ENCODE data around the gene KLF13. TPM values are rescaled to one million over a fixed set of nuclear protein-coding genes. Genes with fewer than 3 reads are reported as not detected.

Gene KLF13
- total and polyA plus RNA-seq, 10 of the 15 experiments (the other 5 are each of a cell fraction or from before 2014, with no cell fraction given) = 20.3 to 109 (median 51.4) TPM

DNA sequence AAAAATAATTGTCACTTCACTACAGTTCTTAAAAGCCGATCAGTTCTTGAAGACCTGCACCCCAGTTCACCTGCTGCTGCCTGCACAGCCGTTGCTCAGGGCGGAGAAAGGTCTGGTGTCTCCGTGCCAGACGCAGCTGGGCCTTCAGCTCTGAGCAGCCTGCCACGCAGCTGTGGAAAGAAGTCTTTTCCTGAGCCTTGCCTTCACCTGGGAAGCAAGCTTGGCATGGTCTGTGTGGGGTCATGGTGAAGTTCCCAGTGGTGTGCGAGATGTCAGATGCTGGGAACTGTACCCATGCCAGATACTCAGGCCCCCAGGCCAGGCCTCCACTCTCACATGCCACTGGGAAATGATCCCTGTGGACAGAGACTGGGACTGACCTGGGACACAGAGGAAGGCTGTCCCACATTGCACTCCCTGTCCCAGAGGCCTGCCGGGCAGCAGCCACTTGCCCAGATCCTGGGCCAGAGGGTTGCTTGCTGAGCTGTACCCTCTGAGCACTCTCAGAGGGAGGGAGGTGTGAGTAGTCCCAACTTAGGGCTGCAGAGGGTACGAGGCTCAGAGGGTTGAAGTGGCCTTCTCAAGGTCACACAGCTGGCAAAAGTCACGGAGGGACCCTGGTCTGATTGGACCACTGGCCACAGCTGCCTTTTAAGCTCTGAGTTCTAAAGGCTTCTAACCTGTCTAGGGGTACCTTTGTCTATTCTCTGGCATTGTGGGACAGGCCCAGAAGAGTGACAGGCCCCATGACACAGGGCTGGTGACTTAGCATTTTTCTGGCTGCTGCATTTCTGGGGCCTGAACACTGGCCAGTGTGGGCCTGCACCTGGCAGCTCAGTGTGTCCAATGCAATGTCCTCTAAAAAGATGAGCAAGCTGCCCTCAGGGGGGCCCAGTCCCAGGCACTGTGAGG is 55.4 kb downstream of the KLF13 start:
- Histone ChIP-seq H4K20me1 (ENCODE audit: control insufficient read depth, insufficient read depth) (no peaks in the 10 kb centered on the region), H3K79me2 (ENCODE audit: control insufficient read depth, insufficient read depth, low read length) (no peaks in the 10 kb centered on the region; the same call in 1 of the 2 replicates), H3K4me3 (no peak overlapping the region), H3K4me1 (ENCODE audit: control insufficient read depth, insufficient read depth, low read length) (no peaks in the 10 kb centered on the region), H3K27me3 (replicated peaks in 1 of 2; ENCODE audit: control insufficient read depth in 2 of 2, insufficient read depth in 2 of 2, low read length in 1 of 2) (no peaks in the 10 kb centered on the region), H3K36me3 (ENCODE audit: control insufficient read depth in 2 of 2, insufficient read depth in 2 of 2, low read length in 1 of 2) (peaks cover 10 to 14% of the 10 kb centered on the region in 2 experiments), H3K9me3 (replicated peaks; ENCODE audit: control insufficient read depth, insufficient read depth, low read length) (no peaks in the 10 kb centered on the region), H3K4me2 (ENCODE audit: control insufficient read depth, insufficient read depth) (no peak overlapping the region), H2AFZ (ENCODE audit: control insufficient read depth, low read depth, low read length) (no peak overlapping the region), H3K27ac (ENCODE audit: control insufficient read depth, insufficient read depth) (no peak overlapping the region), H3K9ac (ENCODE audit: control insufficient read depth, insufficient read depth, low read length) (no peak overlapping the region)
- ChIA-PET RAD21 (ENCODE audit: unreplicated experiment) (interaction anchor here (0.8 to 1.5 kb wide), 3 partner anchors 17 to 107 kb away, joined by 3 to 5 read pairs (median 4); no protein-coding TSS in a partner anchor), SMC1A (ENCODE audit: uncharacterized antibody, unreplicated experiment) (interaction anchor here (0.8 to 3.3 kb wide), 7 partner anchors 13 to 182 kb away, joined by 3 to 12 read pairs (median 4); no protein-coding TSS in a partner anchor), POLR2A (no interaction called here), CTCF (interaction anchor here (0.6 to 2.3 kb wide), 3 partner anchors 14 to 52 kb away, joined by 3 to 9 read pairs (median 4); no protein-coding TSS in a partner anchor)
- no TSS peak for BruUV-seq (replicated peaks)
- intact Hi-C loops (cut with micrococcal nuclease; ENCODE audit: unreplicated experiment) (no loop called here), in situ Hi-C loops (cut with MboI) (no loop called here)
- FAIRE-seq = no peak
- TF ChIP-seq, protein P1, sequence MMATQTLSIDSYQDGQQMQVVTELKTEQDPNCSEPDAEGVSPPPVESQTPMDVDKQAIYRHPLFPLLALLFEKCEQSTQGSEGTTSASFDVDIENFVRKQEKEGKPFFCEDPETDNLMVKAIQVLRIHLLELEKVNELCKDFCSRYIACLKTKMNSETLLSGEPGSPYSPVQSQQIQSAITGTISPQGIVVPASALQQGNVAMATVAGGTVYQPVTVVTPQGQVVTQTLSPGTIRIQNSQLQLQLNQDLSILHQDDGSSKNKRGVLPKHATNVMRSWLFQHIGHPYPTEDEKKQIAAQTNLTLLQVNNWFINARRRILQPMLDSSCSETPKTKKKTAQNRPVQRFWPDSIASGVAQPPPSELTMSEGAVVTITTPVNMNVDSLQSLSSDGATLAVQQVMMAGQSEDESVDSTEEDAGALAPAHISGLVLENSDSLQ (IDR thresholded peaks at IDR 0.05) = 0 out of 2 replicates have a peak, but pooled peaks have one; percentile 27
- TF ChIP-seq HDAC2 (IDR thresholded peaks at IDR 0.05) (no peak), POLR2A (IDR thresholded peaks at IDR 0.05; ENCODE audit: low read depth, low read length) (peak; percentile 18; the same call in 1 of the 2 replicates)
- 86% methylated on average over 10 of the region's 10 CpGs for WGBS (ENCODE audit: insufficient coverage, insufficient replicate concordance, low lambda C conversion rate, missing lambda C conversion rate)
- DNase-seq (ENCODE audit: low read depth, low spot score) = no peak
- ATAC-seq = peak; percentile 27

DNA sequence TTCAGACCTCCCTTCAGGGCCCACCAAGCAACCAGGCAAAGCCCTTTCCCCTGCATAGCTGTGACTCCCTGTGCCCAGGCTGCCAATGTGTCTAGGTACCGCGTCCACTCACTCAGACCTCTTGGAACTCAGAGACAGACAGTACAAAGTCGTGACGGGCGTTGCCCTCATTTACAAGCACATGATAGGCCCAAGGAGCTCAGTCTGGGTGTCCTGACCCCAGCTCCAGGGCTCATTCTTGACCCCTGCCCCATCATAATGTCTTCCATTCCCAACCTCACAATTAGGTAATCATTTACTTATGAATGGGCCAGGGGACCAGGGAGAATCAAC is 56.0 kb downstream of the KLF13 start:
- H2AFZ ChIP-seq (ENCODE audit: control insufficient read depth, low read depth, low read length) = no peak overlapping the region
- ATAC-seq (no peak), FAIRE-seq (no peak), DNase-seq (ENCODE audit: low read depth, low spot score) (no peak)
- in situ Hi-C loops (cut with MboI) = no loop called here
- peaks cover 2% of the 10 kb centered on the region; the same call in 1 of the 2 replicates for H3K4me1 ChIP-seq (ENCODE audit: control insufficient read depth, insufficient read depth, low read length)
- no peaks in the 10 kb centered on the region for H3K9me3 ChIP-seq (replicated peaks; ENCODE audit: control insufficient read depth, insufficient read depth, low read length)
- RAD21 ChIA-PET (ENCODE audit: unreplicated experiment) = interaction anchor here (1.2 to 1.5 kb wide), 3 partner anchors 52 to 182 kb away, joined by 3 to 5 read pairs (median 3); no protein-coding TSS in a partner anchor
- WGBS (ENCODE audit: insufficient coverage, insufficient replicate concordance, low lambda C conversion rate, missing lambda C conversion rate) = 99% methylated on average over 5 of the region's 5 CpGs
- SMC1A ChIA-PET (ENCODE audit: uncharacterized antibody, unreplicated experiment) = interaction anchor here (0.8 to 3.3 kb wide), 4 partner anchors 13 to 183 kb away, joined by 3 to 12 read pairs (median 4); no protein-coding TSS in a partner anchor
- no peaks in the 10 kb centered on the region for H3K79me2 ChIP-seq (ENCODE audit: control insufficient read depth, insufficient read depth, low read length)
- TF ChIP-seq CBFB (IDR thresholded peaks at IDR 0.05; ENCODE audit: low read depth) (no peak), MYC (IDR thresholded peaks at IDR 0.05; ENCODE audit: insufficient read depth, insufficient read length, insufficient replicate concordance, low read length, severe bottlenecking) (no peak), RCOR1 (conservative IDR thresholded peaks at IDR 0.05; ENCODE audit: low read depth, low read length) (no peak), MTA2 (IDR thresholded peaks at IDR 0.05; ENCODE audit: low read depth) (no peak), SIX5 (IDR thresholded peaks at IDR 0.05; ENCODE audit: low read depth, low read length, severe bottlenecking) (no peak), STAT1 (conservative IDR thresholded peaks at IDR 0.05) (no peak)
- TF ChIP-seq, protein P2, sequence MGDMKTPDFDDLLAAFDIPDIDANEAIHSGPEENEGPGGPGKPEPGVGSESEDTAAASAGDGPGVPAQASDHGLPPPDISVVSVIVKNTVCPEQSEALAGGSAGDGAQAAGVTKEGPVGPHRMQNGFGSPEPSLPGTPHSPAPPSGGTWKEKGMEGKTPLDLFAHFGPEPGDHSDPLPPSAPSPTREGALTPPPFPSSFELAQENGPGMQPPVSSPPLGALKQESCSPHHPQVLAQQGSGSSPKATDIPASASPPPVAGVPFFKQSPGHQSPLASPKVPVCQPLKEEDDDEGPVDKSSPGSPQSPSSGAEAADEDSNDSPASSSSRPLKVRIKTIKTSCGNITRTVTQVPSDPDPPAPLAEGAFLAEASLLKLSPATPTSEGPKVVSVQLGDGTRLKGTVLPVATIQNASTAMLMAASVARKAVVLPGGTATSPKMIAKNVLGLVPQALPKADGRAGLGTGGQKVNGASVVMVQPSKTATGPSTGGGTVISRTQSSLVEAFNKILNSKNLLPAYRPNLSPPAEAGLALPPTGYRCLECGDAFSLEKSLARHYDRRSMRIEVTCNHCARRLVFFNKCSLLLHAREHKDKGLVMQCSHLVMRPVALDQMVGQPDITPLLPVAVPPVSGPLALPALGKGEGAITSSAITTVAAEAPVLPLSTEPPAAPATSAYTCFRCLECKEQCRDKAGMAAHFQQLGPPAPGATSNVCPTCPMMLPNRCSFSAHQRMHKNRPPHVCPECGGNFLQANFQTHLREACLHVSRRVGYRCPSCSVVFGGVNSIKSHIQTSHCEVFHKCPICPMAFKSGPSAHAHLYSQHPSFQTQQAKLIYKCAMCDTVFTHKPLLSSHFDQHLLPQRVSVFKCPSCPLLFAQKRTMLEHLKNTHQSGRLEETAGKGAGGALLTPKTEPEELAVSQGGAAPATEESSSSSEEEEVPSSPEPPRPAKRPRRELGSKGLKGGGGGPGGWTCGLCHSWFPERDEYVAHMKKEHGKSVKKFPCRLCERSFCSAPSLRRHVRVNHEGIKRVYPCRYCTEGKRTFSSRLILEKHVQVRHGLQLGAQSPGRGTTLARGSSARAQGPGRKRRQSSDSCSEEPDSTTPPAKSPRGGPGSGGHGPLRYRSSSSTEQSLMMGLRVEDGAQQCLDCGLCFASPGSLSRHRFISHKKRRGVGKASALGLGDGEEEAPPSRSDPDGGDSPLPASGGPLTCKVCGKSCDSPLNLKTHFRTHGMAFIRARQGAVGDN (IDR thresholded peaks at IDR 0.05) = no peak
- no peaks in the 10 kb centered on the region for H4K20me1 ChIP-seq (ENCODE audit: control insufficient read depth, insufficient read depth)
- no TSS peak for BruUV-seq (replicated peaks)
- peaks cover 5 to 13% of the 10 kb centered on the region in 2 experiments; a peak in 3 of 4 replicates for H3K36me3 ChIP-seq (ENCODE audit: control insufficient read depth in 2 of 2, insufficient read depth in 2 of 2, low read length in 1 of 2)
- H3K4me3 ChIP-seq = no peak overlapping the region
- no peak overlapping the region for H3K9ac ChIP-seq (ENCODE audit: control insufficient read depth, insufficient read depth, low read length)
- no peak overlapping the region for H3K4me2 ChIP-seq (ENCODE audit: control insufficient read depth, insufficient read depth)
- intact Hi-C loops (cut with micrococcal nuclease; ENCODE audit: unreplicated experiment) = no loop called here
- CTCF ChIA-PET = interaction anchor here (0.6 to 2.3 kb wide), 3 partner anchors 15 to 486 kb away, joined by 4 to 9 read pairs (median 4); no protein-coding TSS in a partner anchor
- H3K27me3 ChIP-seq (replicated peaks in 1 of 2; ENCODE audit: control insufficient read depth in 2 of 2, insufficient read depth in 2 of 2, low read length in 1 of 2) = no peaks in the 10 kb centered on the region
- POLR2A ChIA-PET = interaction anchor here (1.1 kb wide), 1 partner anchor 15 kb away, joined by 4 read pairs; no protein-coding TSS in a partner anchor
- no peak overlapping the region for H3K27ac ChIP-seq (ENCODE audit: control insufficient read depth, insufficient read depth)
